K562 (cell line): Measurements from ENCODE around the gene RTN4. TPM values are rescaled to one million over a fixed set of nuclear protein-coding genes. Genes with fewer than 3 reads are reported as not detected.

ENCODE experiments used
- ATAC-seq: fragments of 200-7000 bp; cut with Tn5 transposase; 3 replicates; pipeline ENCODE4 v1.9.1; 2020; ENCODE audit warnings: moderate library complexity
- BruUV-seq: library from RNA; stranded (reverse); fragments of 400-500 nt; replicated peaks from 2 replicates; lab custom pipeline; 2021; lab: Mats Ljungman, UMichigan
- CTCF ChIA-PET: fragments of 300-600 bp; formaldehyde crosslinking; extraction: SDS; loops from one replicate; lab custom pipeline; 2021; ENCODE audit warnings: low intra/inter-chr PET ratio; lab: Yijun Ruan, JAX
- POLR2A ChIA-PET: fragments of 300-600, 350-650 bp; sonication (Branson Sonifier 250); formaldehyde crosslinking; extraction: SDS; loops from one replicate; lab custom pipeline; 2021; ENCODE audit warnings: antibody characterized with exemption, inconsistent platforms; lab: Yijun Ruan, JAX
- DNase-seq, 4 experiments: peaks; one replicate each; pipeline versions ENCODE4 v3.0.0 to v3.0.0-alpha.2; 2011 to 2018; ENCODE audit warnings: low spot score in 3 of 4, mixed read lengths in 3 of 4; ENCODE audit errors: extremely low read depth in 1 of 4
- FAIRE-seq: peaks from 2 replicates; lab custom pipeline; 2011; peaks lifted over from hg19 to GRCh38; lab: Jason Lieb, UNC
- H2AFZ ChIP-seq: 2 replicates; pipeline ENCODE4 v1.6.0; 2011; ENCODE audit warnings: low read depth, low read length, control low read depth, inconsistent platforms
- H3K27ac ChIP-seq: fragments of 200-600 bp; 3 replicates; pipeline ENCODE4 v1.8.0; 2011; ENCODE audit warnings: low read depth, mild to moderate bottlenecking, control low read depth, inconsistent platforms, low read length, moderate library complexity, mixed read lengths; ENCODE audit errors: extremely low read depth
- H3K27me3 ChIP-seq, 2 experiments: fragments of 300-600 bp in 1 of 2; 2 replicates in 1 of 2; 3 replicates in 1 of 2; pipeline versions ENCODE4 v1.6.0 to v1.8.0; 2011; ENCODE audit warnings: inconsistent platforms in 2 of 2, low read length in 2 of 2, mild to moderate bottlenecking in 1 of 2, mixed read lengths in 1 of 2, moderate library complexity in 1 of 2; ENCODE audit not compliant: control insufficient read depth in 2 of 2, insufficient read depth in 2 of 2
- H3K36me3 ChIP-seq: fragments of 300-600 bp; 3 replicates; pipeline ENCODE4 v1.8.0; 2011; ENCODE audit warnings: mild to moderate bottlenecking, low read length, inconsistent platforms; ENCODE audit not compliant: control insufficient read depth, insufficient read depth
- H3K4me1 ChIP-seq, 2 experiments: fragments of 200-600 bp in 1 of 2; replicated peaks in 1 of 2; 2 replicates in 1 of 2; 3 replicates in 1 of 2; pipeline versions ENCODE4 v1.5.1 to v1.8.0; 2011; ENCODE audit warnings: inconsistent platforms in 2 of 2, low read length in 2 of 2, mild to moderate bottlenecking in 1 of 2, mixed read lengths in 1 of 2, moderate library complexity in 1 of 2; ENCODE audit not compliant: control insufficient read depth in 2 of 2, insufficient read depth in 2 of 2
- H3K4me2 ChIP-seq: 2 replicates; pipeline ENCODE4 v1.6.1; 2011; ENCODE audit warnings: low read length, control low read depth, inconsistent platforms, mixed read lengths; ENCODE audit not compliant: insufficient read depth
- H3K4me3 ChIP-seq: fragments of 200-600 bp; sonication (generic), shearing (Covaris generic); 2 replicates; pipeline ENCODE4 v1.5.1; 2016; ENCODE audit warnings: control low read depth, inconsistent platforms
- H3K79me2 ChIP-seq: fragments of 200-600 bp; 3 replicates; pipeline ENCODE4 v1.8.0; 2011; ENCODE audit warnings: low read length, inconsistent platforms; ENCODE audit not compliant: control insufficient read depth, insufficient read depth
- H3K9ac ChIP-seq, 2 experiments: 2 replicates each; pipeline versions ENCODE4 v1.6.0 to v1.6.1; 2011; ENCODE audit warnings: low read depth in 2 of 2, low read length in 2 of 2, control low read depth in 1 of 2, inconsistent platforms in 1 of 2, mild to moderate bottlenecking in 1 of 2, mixed read lengths in 1 of 2; ENCODE audit not compliant: insufficient read depth in 1 of 2
- H3K9me1 ChIP-seq: one replicate; pipeline ENCODE4 v1.6.0; 2011; ENCODE audit warnings: inconsistent platforms, mild to moderate bottlenecking, low read length, moderate library complexity; ENCODE audit not compliant: control insufficient read depth, insufficient read depth
- H3K9me3 ChIP-seq: replicated peaks from 2 replicates; pipeline ENCODE4 v1.5.1; 2011; ENCODE audit warnings: low read depth, low read length, inconsistent platforms; ENCODE audit not compliant: control insufficient read depth, insufficient read depth
- H4K20me1 ChIP-seq: replicated peaks from 2 replicates; pipeline ENCODE4 v1.6.1; 2011; ENCODE audit warnings: low read length, inconsistent platforms, mixed read lengths; ENCODE audit not compliant: control insufficient read depth, insufficient read depth
- CXXC5 ChIP-seq: fragments of 250-450 bp; sonication (Bioruptor Pico); IDR thresholded peaks from 2 replicates; pipeline ENCODE4 v1.8.0; 2022; ENCODE audit warnings: inconsistent platforms, mild to moderate bottlenecking, moderate library complexity
- JUND ChIP-seq, 2 experiments: IDR thresholded peaks; 2 replicates in 1 of 2; 3 replicates in 1 of 2; pipeline ENCODE4 v1.6.1; 2011; ENCODE audit warnings: borderline replicate concordance in 2 of 2, low read depth in 2 of 2, low read length in 2 of 2, improper control_type of control experiment in 1 of 2, missing biosample characterization in 1 of 2, missing genetic modification characterization in 1 of 2, missing genetic modification reagents in 1 of 2
- PTRF ChIP-seq: fragments of 450-650 bp; IDR thresholded peaks from 2 replicates; pipeline ENCODE4 v1.6.1; 2016; ENCODE audit warnings: mild to moderate bottlenecking, missing genetic modification characterization, missing compliant biosample characterization
- SIN3A ChIP-seq, 2 experiments: fragments of 150-350 bp in 1 of 2; IDR thresholded peaks; 2 replicates each; pipeline ENCODE4 v1.6.1; 2011 to 2016; ENCODE audit warnings: borderline replicate concordance in 2 of 2, low read depth in 2 of 2, low read length in 2 of 2, mild to moderate bottlenecking in 2 of 2, moderate library complexity in 2 of 2; ENCODE audit not compliant: control insufficient read depth in 1 of 2
- SMC3 ChIP-seq: conservative IDR thresholded peaks from 2 replicates; pipeline ENCODE4 v1.6.1; 2011; ENCODE audit warnings: low read depth, low read length, improper control_type of control experiment; ENCODE audit not compliant: insufficient read depth
- TAF15 ChIP-seq: fragments of 200-400 bp; formaldehyde crosslinking; IDR thresholded peaks from 2 replicates; pipeline ENCODE4 v1.6.1; 2017; ENCODE audit warnings: mild to moderate bottlenecking, low read depth, low read length, moderate library complexity
- TEAD4 ChIP-seq, 2 experiments: sonication (generic) in 1 of 2; formaldehyde crosslinking in 1 of 2; IDR thresholded peaks; 2 replicates each; pipeline versions ENCODE4 v1.6.1 to v1.8.0; 2012 to 2022; ENCODE audit warnings: borderline replicate concordance in 1 of 2, inconsistent platforms in 1 of 2, low read length in 1 of 2, mild to moderate bottlenecking in 1 of 2, missing genetic modification reagents in 1 of 2
- ZKSCAN8 ChIP-seq: fragments of 200-800 bp; sonication (Bioruptor generic); IDR thresholded peaks from 2 replicates; pipeline ENCODE4 v1.6.1; 2016; ENCODE audit warnings: missing genetic modification characterization, missing compliant biosample characterization
- ZNF12 ChIP-seq: sonication (generic); formaldehyde crosslinking; IDR thresholded peaks from 2 replicates; pipeline ENCODE4 v1.4.0; 2020; ENCODE audit warnings: mild to moderate bottlenecking, missing genetic modification reagents
- ZNF592 ChIP-seq: fragments of 450-650 bp; IDR thresholded peaks from 2 replicates; pipeline ENCODE4 v1.6.1; 2017; ENCODE audit warnings: antibody characterized with exemption, mild to moderate bottlenecking
- WGBS: fragments of 100-300 bp; shearing (Covaris generic); methylation state at CpG from one replicate; pipeline ENCODE4 v1.1.6; 2016; ENCODE audit warnings: low coverage, mixed read lengths; ENCODE audit not compliant: insufficient coverage; ENCODE audit errors: missing lambda C conversion rate; 5-methylcytosine and 5-hydroxymethylcytosine counted together
- in situ Hi-C: fragments of 300-500 bp; cut with MboI; formaldehyde crosslinking; loops from 4 replicates; pipeline ENCODE4 v1.15.0; 2018; ENCODE audit warnings: inconsistent platforms, mixed read lengths
- intact Hi-C: fragments of 100-400 bp; cut with micrococcal nuclease; formaldehyde crosslinking; loops from 2 replicates; pipeline ENCODE4 v1.14.2; 2022
- polyA plus RNA-seq, 8 experiments: library from polyadenylated mRNA; depleted of rRNA in 4 of 8; stranded (reverse) in 5 of 8; unstranded in 3 of 8; fragments of >200 nt; fragmentation: Nextera tagmentation in 2 of 8; fragmentation: Illumina TruSeq in 1 of 8; extraction: Ambion mirVana in 2 of 8; extraction: Trizol in 1 of 8; gene quantifications; 2 replicates each; pipeline versions ENCODE4 v1.2.1 to v1.2.3, GENCODE V29; 2011 to 2014; ENCODE audit warnings: inconsistent platforms in 1 of 8, missing spikeins in 1 of 8
- total RNA-seq, 7 experiments: library from RNA; depleted of rRNA in 6 of 7; stranded (reverse); fragments of >200 nt in 6 of 7; fragmentation: Illumina TruSeq in 2 of 7; extraction: Trizol in 2 of 7; gene quantifications; 2 replicates each; pipeline versions ENCODE4 v1.2.1 to v1.2.3, GENCODE V29; 2011 to 2021; ENCODE audit warnings: low replicate concordance in 1 of 7

RTN4 gene
- total and polyA plus RNA-seq, 9 of the 15 experiments (the other 6 are each of a cell fraction or from before 2014, with no cell fraction given) = 73.0 to 248 (median 116) TPM

- FAIRE-seq = no peak
- no peak for TF ChIP-seq TAF15
- TF ChIP-seq SIN3A (IDR thresholded peaks at IDR 0.05; ENCODE audit: borderline replicate concordance in 2 of 2, control insufficient read depth in 1 of 2, low read depth in 2 of 2, low read length in 2 of 2) = no peak
- no peak for TF ChIP-seq JUND (IDR thresholded peaks at IDR 0.05; ENCODE audit: borderline replicate concordance, low read depth, low read length)
- peak; percentile 9; the same call in 1 of the 3 replicates for TF ChIP-seq JUND (tag; IDR thresholded peaks at IDR 0.05; ENCODE audit: borderline replicate concordance, low read depth, low read length)
- 0 out of 2 replicates have a peak, but pooled peaks have one; percentile 4 for TF ChIP-seq SMC3
- 0 out of 2 replicates have a peak, but pooled peaks have one; percentile 23 for TF ChIP-seq PTRF (tag)
- TF ChIP-seq TEAD4 (IDR thresholded peaks at IDR 0.05; ENCODE audit: low read length) = no peak
- TF ChIP-seq TEAD4 (CRISPR knock-in tag; IDR thresholded peaks at IDR 0.05; ENCODE audit: borderline replicate concordance) = no peak
- peak; percentile 43 for TF ChIP-seq CXXC5 (CRISPR knock-in tag)
- peak; percentile 45; the same call in 1 of the 2 replicates for TF ChIP-seq ZNF592
- TF ChIP-seq ZNF12 (CRISPR knock-in tag) = no peak
- no peak for TF ChIP-seq ZKSCAN8
Observed at GRCh38 chr2:55063713-55064323, 13.6 kb upstream of the RTN4 start.

More at GRCh38 chr2:55063713-55064323, 13.6 kb upstream of the RTN4 start:
- DNase-seq (peak in 1 of 4 experiments; percentile 32), ATAC-seq (peak; percentile 86)
- no peaks in the 10 kb centered on the region for H3K79me2 ChIP-seq
- no TSS peak for BruUV-seq
- H3K9me3 ChIP-seq = no peaks in the 10 kb centered on the region
- H3K9ac ChIP-seq = no peak overlapping the region; a peak in 1 of 4 replicates
- no peaks in the 10 kb centered on the region for H3K27me3 ChIP-seq
- H3K36me3 ChIP-seq = no peaks in the 10 kb centered on the region
- H3K9me1 ChIP-seq = no peaks in the 10 kb centered on the region
- ChIA-PET POLR2A (interaction anchor here (1.1 to 1.3 kb wide), 2 partner anchors 13 to 15 kb away, joined by 3 to 4 read pairs; no protein-coding TSS in a partner anchor), CTCF (no interaction called here)
- H3K4me1 ChIP-seq = peaks cover 15 to 21% of the 10 kb centered on the region in 2 experiments; a peak in 3 of 5 replicates
- 75% methylated on average over 5 of the region's 6 CpGs for WGBS
- in situ Hi-C loops (no loop called here), intact Hi-C loops (loop anchor here (1.0 kb wide), 1 partner anchor 104 kb away; no protein-coding TSS in a partner anchor)
- H3K27ac ChIP-seq = no peak overlapping the region
- H2AFZ ChIP-seq = peak overlapping the region; percentile 3; the same call in 1 of the 2 replicates
- no peaks in the 10 kb centered on the region for H4K20me1 ChIP-seq
- H3K4me3 ChIP-seq = no peak overlapping the region
- H3K4me2 ChIP-seq = no peak overlapping the region
